Measurements from ENCODE around the gene COPS4. TPM values are rescaled to one million over a fixed set of nuclear protein-coding genes. Genes with fewer than 3 reads are reported as not detected.
A peak's percentile ranks its signal among the peaks of the same experiment; 100 is the strongest.

COPS4 gene
- total and polyA plus RNA-seq, 10 donors: 20.0 to 35.1 (median 25.9) TPM

DNA sequence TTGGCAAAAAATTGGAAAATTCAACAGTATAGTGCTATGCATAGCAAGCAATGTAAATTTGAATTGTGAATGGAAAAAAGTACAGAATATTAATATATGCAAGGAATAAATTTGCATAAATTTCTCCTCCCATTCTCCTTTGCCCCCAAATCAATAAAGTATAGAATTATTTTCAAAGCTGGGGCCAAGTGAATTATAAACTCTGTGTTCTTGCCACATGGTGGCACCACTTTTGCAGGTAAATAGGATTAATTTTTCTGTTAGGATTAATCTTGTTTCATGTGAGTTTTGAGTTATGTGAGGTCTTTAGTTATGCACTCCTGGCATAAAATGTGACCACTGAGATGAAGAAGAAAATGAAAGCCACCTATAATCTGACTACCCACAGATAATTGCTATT is 19.9 kb downstream of the COPS4 start:
- peaks cover 0 to 91% (median 49%) of the 10 kb centered on the region in 6 donors for H3K36me3 ChIP-seq
- no peak overlapping the region for H3K4me3 ChIP-seq
- H3K4me1 ChIP-seq: no peaks in the 10 kb centered on the region
- TF ChIP-seq, protein P1, sequence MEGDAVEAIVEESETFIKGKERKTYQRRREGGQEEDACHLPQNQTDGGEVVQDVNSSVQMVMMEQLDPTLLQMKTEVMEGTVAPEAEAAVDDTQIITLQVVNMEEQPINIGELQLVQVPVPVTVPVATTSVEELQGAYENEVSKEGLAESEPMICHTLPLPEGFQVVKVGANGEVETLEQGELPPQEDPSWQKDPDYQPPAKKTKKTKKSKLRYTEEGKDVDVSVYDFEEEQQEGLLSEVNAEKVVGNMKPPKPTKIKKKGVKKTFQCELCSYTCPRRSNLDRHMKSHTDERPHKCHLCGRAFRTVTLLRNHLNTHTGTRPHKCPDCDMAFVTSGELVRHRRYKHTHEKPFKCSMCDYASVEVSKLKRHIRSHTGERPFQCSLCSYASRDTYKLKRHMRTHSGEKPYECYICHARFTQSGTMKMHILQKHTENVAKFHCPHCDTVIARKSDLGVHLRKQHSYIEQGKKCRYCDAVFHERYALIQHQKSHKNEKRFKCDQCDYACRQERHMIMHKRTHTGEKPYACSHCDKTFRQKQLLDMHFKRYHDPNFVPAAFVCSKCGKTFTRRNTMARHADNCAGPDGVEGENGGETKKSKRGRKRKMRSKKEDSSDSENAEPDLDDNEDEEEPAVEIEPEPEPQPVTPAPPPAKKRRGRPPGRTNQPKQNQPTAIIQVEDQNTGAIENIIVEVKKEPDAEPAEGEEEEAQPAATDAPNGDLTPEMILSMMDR (IDR thresholded peaks at IDR 0.05 in 8 of 11, conservative IDR thresholded peaks at IDR 0.05 in 3 of 11): peak in 4 of 11 experiments; percentile 17 to 31 (median 24)
- no peak for TF ChIP-seq POLR2AphosphoS5 (IDR thresholded peaks at IDR 0.05)
- no peak for TF ChIP-seq POLR2A (IDR thresholded peaks at IDR 0.05)
- no peak for DNase-seq
- H3K27me3 ChIP-seq (replicated peaks in 1 of 7): no peaks in the 10 kb centered on the region
- no peak overlapping the region for H3K27ac ChIP-seq
- no peaks in the 10 kb centered on the region for H3K9me3 ChIP-seq
- intact Hi-C loops (cut with DNase I; ENCODE audit: low total_unique reads): no loop called here

DNA sequence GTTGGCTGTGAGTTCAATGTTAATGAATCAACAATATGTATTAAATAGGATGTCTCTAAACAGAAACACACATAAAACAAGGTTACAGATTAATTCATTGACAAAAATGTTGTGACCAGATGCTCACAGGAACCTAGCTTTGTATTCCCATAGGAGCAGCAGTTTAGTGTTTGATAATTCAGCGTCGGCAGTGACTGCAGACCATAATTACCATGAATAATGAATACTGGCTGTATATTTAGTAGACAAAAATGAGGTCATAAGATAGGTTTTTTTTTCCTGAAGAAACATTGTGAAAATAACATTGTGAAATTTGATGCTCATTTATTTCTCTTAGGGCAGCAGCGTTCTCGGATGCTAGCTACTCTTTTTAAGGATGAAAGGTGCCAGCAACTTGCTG is 27.8 kb downstream of the COPS4 start:
- no peaks in the 10 kb centered on the region for H3K4me1 ChIP-seq
- intact Hi-C loops (cut with DNase I; ENCODE audit: low total_unique reads): no loop called here
- H3K36me3 ChIP-seq: peaks cover 0 to 100% (median 67%) of the 10 kb centered on the region in 6 donors
- no peaks in the 10 kb centered on the region for H3K9me3 ChIP-seq
- no peak overlapping the region for H3K27ac ChIP-seq
- H3K4me3 ChIP-seq: no peak overlapping the region
- H3K27me3 ChIP-seq (replicated peaks in 1 of 7): no peaks in the 10 kb centered on the region
- no peak for TF ChIP-seq POLR2A (IDR thresholded peaks at IDR 0.05)
- TF ChIP-seq, protein P1 (IDR thresholded peaks at IDR 0.05 in 8 of 11, conservative IDR thresholded peaks at IDR 0.05 in 3 of 11): no peak
- no peak for TF ChIP-seq POLR2AphosphoS5 (IDR thresholded peaks at IDR 0.05)
- DNase-seq: no peak
- WGBS, 5 donors: 91 to 98% (median 97%) methylated on average over 4 of the region's 4 CpGs

DNA sequence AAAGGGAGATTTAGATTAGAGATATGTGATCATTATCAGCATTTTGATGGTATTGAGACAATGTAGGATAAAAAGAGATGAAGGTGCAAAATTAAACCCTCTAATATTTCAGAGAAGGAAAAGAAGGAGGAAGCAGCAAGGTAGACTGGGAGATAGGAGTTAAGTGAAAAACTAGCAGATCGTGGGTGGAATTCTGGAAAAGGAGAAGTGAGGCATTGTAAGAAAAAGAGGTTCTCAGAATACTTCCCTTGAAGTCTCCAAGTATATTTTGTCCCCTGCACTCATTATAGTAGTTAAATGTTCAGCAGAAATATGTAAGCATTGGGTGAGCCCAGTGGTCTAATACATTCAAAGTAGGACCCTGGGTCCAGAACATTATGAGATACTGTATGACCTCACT is 30.3 kb downstream of the COPS4 start:
- H3K4me3 ChIP-seq: no peak overlapping the region
- no peak overlapping the region for H3K27ac ChIP-seq
- no peaks in the 10 kb centered on the region for H3K4me1 ChIP-seq
- H3K9me3 ChIP-seq: no peaks in the 10 kb centered on the region
- WGBS, 5 donors: 42 to 82% (median 70%) methylated on average over 1 of the region's 1 CpG
- peaks cover 0 to 100% (median 73%) of the 10 kb centered on the region in 6 donors for H3K36me3 ChIP-seq
- DNase-seq: no peak
- TF ChIP-seq POLR2AphosphoS5 (IDR thresholded peaks at IDR 0.05) (no peak), POLR2A (IDR thresholded peaks at IDR 0.05) (no peak)
- TF ChIP-seq, protein P1 (IDR thresholded peaks at IDR 0.05 in 8 of 11, conservative IDR thresholded peaks at IDR 0.05 in 3 of 11): no peak
- intact Hi-C loops (cut with DNase I; ENCODE audit: low total_unique reads): no loop called here
- no peaks in the 10 kb centered on the region for H3K27me3 ChIP-seq (replicated peaks in 1 of 7)

DNA sequence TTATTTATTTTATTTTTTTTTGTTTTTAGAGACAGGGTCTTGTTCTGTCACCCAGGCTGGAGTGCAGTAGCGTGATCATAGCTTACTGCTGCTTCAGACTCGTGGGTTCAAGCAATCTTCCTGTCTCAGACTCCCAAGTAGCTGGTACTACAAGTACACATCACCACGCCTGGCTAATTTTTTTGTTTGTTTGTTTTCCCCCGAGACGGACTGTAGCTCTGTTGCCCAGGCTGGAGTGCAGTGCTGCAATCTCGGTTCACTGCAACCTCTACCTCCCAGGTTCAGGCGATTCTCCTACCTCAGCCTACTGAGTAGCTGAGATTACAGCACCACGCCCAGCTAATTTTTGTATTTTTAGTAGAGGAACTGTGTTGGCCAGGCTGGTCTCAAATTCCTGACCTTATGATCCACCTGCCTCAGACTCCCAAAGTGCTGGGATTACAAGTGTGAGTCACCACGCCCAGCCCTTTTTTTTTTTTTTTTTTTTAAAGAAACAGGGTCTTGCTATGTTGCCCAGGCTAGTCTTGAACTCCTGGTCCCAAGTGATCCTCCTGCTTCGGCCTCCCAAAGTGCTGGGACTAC is 32.2 kb downstream of the COPS4 start:
- Histone ChIP-seq H3K36me3 (peaks cover 0 to 99% (median 76%) of the 10 kb centered on the region in 6 donors), H3K4me3 (no peak overlapping the region), H3K9me3 (no peaks in the 10 kb centered on the region), H3K4me1 (no peaks in the 10 kb centered on the region), H3K27me3 (replicated peaks in 1 of 7) (no peaks in the 10 kb centered on the region), H3K27ac (no peak overlapping the region)
- TF ChIP-seq POLR2AphosphoS5 (IDR thresholded peaks at IDR 0.05) (no peak), POLR2A (IDR thresholded peaks at IDR 0.05) (no peak)
- TF ChIP-seq, protein P1 (IDR thresholded peaks at IDR 0.05 in 8 of 11, conservative IDR thresholded peaks at IDR 0.05 in 3 of 11): no peak
- no peak for DNase-seq
- intact Hi-C loops (cut with DNase I; ENCODE audit: low total_unique reads): no loop called here
- WGBS, 5 donors: 92 to 95% (median 94%) methylated on average over 10 of the region's 10 CpGs

All from spleen (tissue), 11 donors.